GM13977 (cell line): ENCODE results near the gene HFM1.
"Not testable (repeated sequence)": the region's sequence is repeated elsewhere in the genome, so short reads cannot be mapped to it uniquely, and the experiment has no call there.

Experiments
- DNase-seq: peaks from one replicate; pipeline ENCODE4 v3.0.0; 2012; ENCODE audit warnings: low spot score
- in situ Hi-C: fragments of 300-500 bp; cut with MboI; formaldehyde crosslinking; loops from one replicate; pipeline ENCODE4 v1.12.0; 2022; ENCODE audit warnings: low sequenced_read_pairs, low pct_unique_long_range_greater_than_20kb, mixed read lengths, inconsistent platforms; ENCODE audit not compliant: unreplicated experiment
- TF ChIP-seq, protein P1 (sequence below): IDR thresholded peaks from 2 replicates; pipeline ENCODE4 v1.5.1; 2012; ENCODE audit warnings: mild to moderate bottlenecking, control low read depth; ENCODE audit not compliant: insufficient read depth; ENCODE audit errors: extremely low read depth, missing control alignments

Gene HFM1

DNA sequence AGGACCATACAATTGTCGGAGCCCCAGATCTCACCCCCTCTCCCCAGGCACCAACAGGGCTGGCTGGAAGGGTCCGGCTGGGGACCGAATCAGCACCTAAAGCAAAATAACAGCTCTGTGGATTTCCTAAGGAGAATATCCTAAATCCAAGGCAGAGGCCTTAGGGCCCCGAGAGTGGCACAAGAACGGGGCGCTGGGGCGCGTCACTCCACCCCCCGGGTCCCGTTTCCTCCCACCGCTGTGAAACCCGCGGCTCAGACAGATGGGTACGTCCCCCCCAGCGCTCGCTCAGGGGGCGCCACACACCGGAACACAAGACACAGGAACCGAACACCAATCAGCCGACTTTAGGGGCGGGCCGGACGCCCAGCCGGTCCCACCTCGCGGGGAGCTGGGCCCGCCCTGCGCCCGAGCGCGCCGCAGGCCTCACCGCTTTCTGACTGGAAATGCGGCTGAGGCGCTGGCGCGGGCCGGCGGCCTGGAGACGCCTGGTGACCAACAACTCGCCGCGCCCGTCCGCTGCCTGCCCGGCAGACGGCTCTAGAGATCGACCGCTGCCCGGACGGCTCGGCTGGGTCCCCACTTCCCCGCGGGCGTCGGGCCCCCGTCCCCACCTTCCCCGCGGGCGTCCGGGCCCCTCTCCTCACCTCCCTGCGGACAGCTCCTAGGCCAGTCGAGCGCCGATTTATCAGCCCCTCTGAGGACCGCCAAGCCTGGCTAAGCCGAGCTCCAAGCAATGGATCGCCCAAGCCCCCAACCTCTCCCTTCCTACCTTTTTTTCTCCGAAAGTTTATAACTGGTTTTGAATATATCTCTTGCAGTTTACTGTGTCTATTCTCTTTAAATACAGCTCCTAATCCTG lies at the start of gene HFM1:
TSS of gene HFM1 (minus strand) at position 687 of the 862 bp plus-strand sequence. CDS start 3,755 bp downstream, outside the sequence.
- TF ChIP-seq, protein P1, sequence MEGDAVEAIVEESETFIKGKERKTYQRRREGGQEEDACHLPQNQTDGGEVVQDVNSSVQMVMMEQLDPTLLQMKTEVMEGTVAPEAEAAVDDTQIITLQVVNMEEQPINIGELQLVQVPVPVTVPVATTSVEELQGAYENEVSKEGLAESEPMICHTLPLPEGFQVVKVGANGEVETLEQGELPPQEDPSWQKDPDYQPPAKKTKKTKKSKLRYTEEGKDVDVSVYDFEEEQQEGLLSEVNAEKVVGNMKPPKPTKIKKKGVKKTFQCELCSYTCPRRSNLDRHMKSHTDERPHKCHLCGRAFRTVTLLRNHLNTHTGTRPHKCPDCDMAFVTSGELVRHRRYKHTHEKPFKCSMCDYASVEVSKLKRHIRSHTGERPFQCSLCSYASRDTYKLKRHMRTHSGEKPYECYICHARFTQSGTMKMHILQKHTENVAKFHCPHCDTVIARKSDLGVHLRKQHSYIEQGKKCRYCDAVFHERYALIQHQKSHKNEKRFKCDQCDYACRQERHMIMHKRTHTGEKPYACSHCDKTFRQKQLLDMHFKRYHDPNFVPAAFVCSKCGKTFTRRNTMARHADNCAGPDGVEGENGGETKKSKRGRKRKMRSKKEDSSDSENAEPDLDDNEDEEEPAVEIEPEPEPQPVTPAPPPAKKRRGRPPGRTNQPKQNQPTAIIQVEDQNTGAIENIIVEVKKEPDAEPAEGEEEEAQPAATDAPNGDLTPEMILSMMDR: peak; percentile 1
- in situ Hi-C loops: no loop called here
- peak; percentile 83 for DNase-seq

- TF ChIP-seq, protein P1: no peak
- in situ Hi-C loops: no loop called here
- DNase-seq: no peak
Measured at GRCh38 chr1:91454136-91454535, 49.5 kb upstream of the HFM1 start.

DNA sequence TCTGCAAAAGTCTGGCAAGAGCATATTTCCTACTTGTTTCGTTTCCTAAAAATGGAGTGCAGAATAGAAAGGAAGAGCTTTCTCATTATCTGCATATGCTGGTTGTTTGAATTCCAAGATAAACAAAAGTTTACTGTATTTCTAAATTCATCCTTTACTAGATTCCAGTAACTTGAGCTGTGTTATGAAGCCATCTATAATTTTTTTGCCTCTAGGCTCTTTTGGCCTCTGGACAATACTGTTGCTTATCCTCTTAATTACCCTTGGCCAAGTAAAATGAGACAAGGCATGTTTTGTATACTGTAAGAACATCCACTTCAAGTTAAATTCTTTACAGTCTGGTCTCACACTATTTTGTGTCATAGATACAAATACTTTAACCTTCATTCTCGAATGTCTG lies 45.6 kb upstream of the HFM1 start:
- in situ Hi-C loops: no loop called here
- TF ChIP-seq, protein P1: no peak
- no peak for DNase-seq

DNA sequence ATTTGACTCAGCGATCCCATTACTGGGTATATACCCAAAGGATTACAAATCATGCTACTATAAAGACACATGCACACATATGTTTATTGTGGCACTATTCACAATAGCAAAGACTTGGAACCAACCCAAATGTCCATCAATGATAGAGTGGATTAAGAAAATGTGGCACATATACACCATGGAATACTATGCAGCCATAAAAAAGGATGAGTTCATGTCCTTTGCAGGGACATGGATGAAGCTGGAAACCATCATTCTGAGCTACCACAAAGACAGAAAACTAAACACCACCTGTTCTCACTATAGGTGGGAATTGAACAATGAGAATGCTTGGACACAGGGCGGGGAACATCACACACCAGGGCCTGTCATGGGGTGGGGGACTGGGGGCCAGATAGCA lies 43.1 kb upstream of the HFM1 start:
- DNase-seq, in situ Hi-C loops: not testable (repeated sequence)

DNA sequence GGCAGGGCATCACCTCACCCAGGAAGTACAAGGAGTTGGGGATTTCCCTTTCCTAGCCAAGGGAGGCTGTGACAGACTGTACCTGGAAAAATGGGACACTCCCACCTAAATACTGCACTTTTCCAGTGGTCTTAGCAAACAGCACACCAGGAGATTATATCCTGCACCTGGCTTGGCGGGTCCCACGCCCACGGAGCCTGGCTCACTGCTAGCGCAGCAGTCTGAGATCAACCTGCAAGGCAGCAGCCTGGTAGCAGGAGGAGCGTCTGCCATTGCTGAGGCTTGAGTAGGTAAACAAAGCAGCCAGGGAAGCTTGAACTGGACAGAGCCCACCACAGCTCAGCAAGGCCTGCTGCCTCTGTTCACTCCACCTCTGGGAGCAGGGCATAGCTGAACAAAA lies 37.3 kb upstream of the HFM1 start:
- DNase-seq, in situ Hi-C loops: not testable (repeated sequence)

- DNase-seq: peak; percentile 18
- TF ChIP-seq, protein P1: peak; percentile 18
- in situ Hi-C loops: no loop called here
Measured at GRCh38 chr1:91440847-91441246, 36.2 kb upstream of the HFM1 start.

- TF ChIP-seq, protein P1: no peak
- no peak for DNase-seq
- in situ Hi-C loops: no loop called here
Measured at GRCh38 chr1:91439016-91439415, 34.4 kb upstream of the HFM1 start.
